Measurements from ENCODE around the gene BSPRY.

GRCh38 chr9:113337714-113338113 is 11.6 kb upstream of the BSPRY start:
- TF ChIP-seq CTCF (conservative IDR thresholded peaks at IDR 0.05 in 1 of 2, IDR thresholded peaks at IDR 0.05 in 1 of 2; ENCODE audit: low read depth in 1 of 2, low read length in 2 of 2) (no peak), EZH2 (IDR thresholded peaks at IDR 0.05; ENCODE audit: low read length, missing control alignments) (no peak)
